H1 (cell line): ENCODE results near the gene SPRED1. TPM values are rescaled to one million over a fixed set of nuclear protein-coding genes. Genes with fewer than 3 reads are reported as not detected.
A peak's percentile ranks its signal among the peaks of the same experiment; 100 is the strongest.

Source experiments
- CTCF ChIA-PET: fragments of 300-600 bp; sonication (Branson Sonifier 250); formaldehyde crosslinking; loops from one replicate; lab custom pipeline; 2021; ENCODE audit not compliant: partially characterized antibody; lab: Charles Lee
- POLR2A ChIA-PET: fragments of 300-600 bp; sonication (Branson Sonifier 250); formaldehyde crosslinking; loops from one replicate; lab custom pipeline; 2021; ENCODE audit warnings: inconsistent platforms; ENCODE audit not compliant: partially characterized antibody; lab: Charles Lee
- DNase-seq, 2 experiments: peaks; one replicate each; pipeline versions ENCODE4 v3.0.0 to v3.0.0-alpha.2; 2010 to 2022; ENCODE audit warnings: low spot score in 2 of 2, low read depth in 1 of 2, mixed read lengths in 1 of 2
- FAIRE-seq: peaks from 2 replicates; lab custom pipeline; 2011; peaks lifted over from hg19 to GRCh38; lab: Jason Lieb, UNC
- H2AFZ ChIP-seq: 2 replicates; pipeline ENCODE4 v1.8.1; 2012; ENCODE audit warnings: low read length, inconsistent platforms
- H2AK5ac ChIP-seq: 2 replicates; pipeline ENCODE4 v1.6.1; 2013; ENCODE audit warnings: low read depth, low read length
- H2BK120ac ChIP-seq: replicated peaks from 2 replicates; pipeline ENCODE3; 2013; ENCODE audit warnings: low read depth, low read length, inconsistent platforms
- H2BK12ac ChIP-seq: 2 replicates; pipeline ENCODE4 v1.6.1; 2013; ENCODE audit warnings: low read depth, low read length
- H2BK15ac ChIP-seq: 2 replicates; pipeline ENCODE4 v1.6.1; 2013; ENCODE audit warnings: low read length
- H2BK20ac ChIP-seq: 2 replicates; pipeline ENCODE4 v1.6.1; 2013; ENCODE audit warnings: low read length
- H2BK5ac ChIP-seq: 2 replicates; pipeline ENCODE4 v1.6.1; 2013; ENCODE audit warnings: low read depth, low read length
- H3K14ac ChIP-seq: 2 replicates; pipeline ENCODE4 v1.6.1; 2013; ENCODE audit warnings: inconsistent platforms; ENCODE audit not compliant: insufficient read length
- H3K18ac ChIP-seq: 2 replicates; pipeline ENCODE4 v1.6.1; 2013; ENCODE audit warnings: low read length; ENCODE audit errors: extremely low read depth
- H3K23ac ChIP-seq: 2 replicates; pipeline ENCODE4 v1.6.1; 2013; ENCODE audit warnings: inconsistent platforms; ENCODE audit not compliant: insufficient read length
- H3K23me2 ChIP-seq: 2 replicates; pipeline ENCODE4 v1.6.1; 2013; ENCODE audit warnings: low read depth, low read length
- H3K27ac ChIP-seq: 2 replicates; pipeline ENCODE4 v1.6.1; 2011; ENCODE audit warnings: low read depth, low read length, inconsistent platforms
- H3K27me3 ChIP-seq, 4 experiments: replicated peaks in 1 of 4; 1 replicate in 1 of 4; 2 replicates in 3 of 4; pipeline versions ENCODE4 v1.6.1 to v1.8.1; 2011 to 2013; ENCODE audit warnings: low read length in 3 of 4, mild to moderate bottlenecking in 3 of 4, inconsistent platforms in 2 of 4, mixed read lengths in 2 of 4, moderate library complexity in 1 of 4; ENCODE audit not compliant: control insufficient read depth in 3 of 4, insufficient read depth in 3 of 4; ENCODE audit errors: extremely low read depth in 1 of 4
- H3K36me3 ChIP-seq, 4 experiments: 2 replicates each; pipeline versions ENCODE4 v1.6.1 to v1.8.1; 2011 to 2013; ENCODE audit warnings: mild to moderate bottlenecking in 4 of 4, low read length in 3 of 4, moderate library complexity in 2 of 4, control low read depth in 1 of 4, inconsistent platforms in 1 of 4; ENCODE audit not compliant: insufficient read depth in 4 of 4, control insufficient read depth in 2 of 4
- H3K4ac ChIP-seq: replicated peaks from 2 replicates; pipeline ENCODE3; 2013; ENCODE audit warnings: low read length, low read depth, mixed read lengths, inconsistent platforms; ENCODE audit not compliant: insufficient read length
- H3K4me1 ChIP-seq, 4 experiments: replicated peaks in 1 of 4; 1 replicate in 1 of 4; 2 replicates in 3 of 4; pipeline versions ENCODE4 v1.6.1 to v1.8.1; 2011 to 2013; ENCODE audit warnings: low read length in 3 of 4, inconsistent platforms in 2 of 4, mixed read lengths in 1 of 4; ENCODE audit not compliant: insufficient read depth in 4 of 4, control insufficient read depth in 3 of 4
- H3K4me2 ChIP-seq, 2 experiments: 2 replicates each; pipeline versions ENCODE4 v1.6.1 to v1.8.1; 2011 to 2013; ENCODE audit warnings: low read depth in 2 of 2, low read length in 2 of 2, control low read depth in 1 of 2, inconsistent platforms in 1 of 2, mild to moderate bottlenecking in 1 of 2; ENCODE audit not compliant: insufficient read depth in 1 of 2
- H3K4me3 ChIP-seq, 4 experiments: fragments of 200-600, 300-600 bp in 1 of 4; sonication (generic), shearing (Covaris generic), sonication (Bioruptor Twin) in 1 of 4; 2 replicates each; pipeline versions ENCODE4 v1.5.1 to v1.8.1; 2011 to 2016; ENCODE audit warnings: low read length in 4 of 4, low read depth in 3 of 4, control low read depth in 2 of 4, inconsistent platforms in 2 of 4, mild to moderate bottlenecking in 2 of 4, mixed read lengths in 1 of 4, moderate library complexity in 1 of 4; ENCODE audit not compliant: insufficient read depth in 2 of 4; ENCODE audit errors: extremely low read depth in 1 of 4
- H3K56ac ChIP-seq: replicated peaks from 2 replicates; pipeline ENCODE3; 2013; ENCODE audit warnings: low read depth, mild to moderate bottlenecking, mixed read lengths, low read length, inconsistent platforms; ENCODE audit not compliant: insufficient read length
- H3K79me1 ChIP-seq: 2 replicates; pipeline ENCODE4 v1.6.1; 2013; ENCODE audit warnings: low read depth, low read length, control low read depth
- H3K79me2 ChIP-seq, 2 experiments: 2 replicates each; pipeline versions ENCODE4 v1.6.1 to v1.8.1; 2012 to 2013; ENCODE audit warnings: low read length in 2 of 2, mild to moderate bottlenecking in 2 of 2, inconsistent platforms in 1 of 2; ENCODE audit not compliant: insufficient read depth in 2 of 2, control insufficient read depth in 1 of 2
- H3K9ac ChIP-seq, 4 experiments: replicated peaks in 1 of 4; 1 replicate in 1 of 4; 2 replicates in 3 of 4; pipeline versions ENCODE4 v1.6.1 to v1.8.1; 2011 to 2013; ENCODE audit warnings: low read depth in 3 of 4, low read length in 3 of 4, control low read depth in 2 of 4, mild to moderate bottlenecking in 2 of 4, moderate library complexity in 2 of 4, inconsistent platforms in 1 of 4; ENCODE audit errors: extremely low read depth in 1 of 4
- H3K9me3 ChIP-seq, 2 experiments: 2 replicates each; pipeline versions ENCODE4 v1.6.1 to v1.8.1; 2012 to 2013; ENCODE audit warnings: mild to moderate bottlenecking in 2 of 2, moderate library complexity in 2 of 2, control low read depth in 1 of 2, inconsistent platforms in 1 of 2, low read depth in 1 of 2, low read length in 1 of 2, mixed read lengths in 1 of 2; ENCODE audit not compliant: insufficient read depth in 2 of 2
- H4K20me1 ChIP-seq, 2 experiments: replicated peaks in 1 of 2; 2 replicates each; pipeline versions ENCODE3 to v1.8.1; 2011 to 2013; ENCODE audit warnings: inconsistent platforms in 2 of 2, low read length in 2 of 2, mild to moderate bottlenecking in 1 of 2; ENCODE audit not compliant: insufficient read depth in 2 of 2, control insufficient read depth in 1 of 2
- H4K5ac ChIP-seq: 2 replicates; pipeline ENCODE4 v1.6.1; 2013; ENCODE audit warnings: low read length, low read depth, mixed read lengths, inconsistent platforms; ENCODE audit not compliant: insufficient read length
- H4K8ac ChIP-seq: 2 replicates; pipeline ENCODE4 v1.8.0; 2013; ENCODE audit warnings: mild to moderate bottlenecking, moderate library complexity, low read length, inconsistent platforms; ENCODE audit not compliant: insufficient read depth; ENCODE audit errors: extremely low read depth
- H4K91ac ChIP-seq: replicated peaks from 2 replicates; pipeline ENCODE3; 2013; ENCODE audit warnings: low read length, mixed read lengths, inconsistent platforms; ENCODE audit not compliant: insufficient read length
- CTCF ChIP-seq, 3 experiments: IDR thresholded peaks; 1 replicate in 2 of 3; 2 replicates in 1 of 3; pipeline versions ENCODE4 v1.5.1 to v1.6.1; 2011; ENCODE audit warnings: low read length in 3 of 3, mild to moderate bottlenecking in 3 of 3, inconsistent platforms in 2 of 3, low read depth in 1 of 3, moderate library complexity in 1 of 3; ENCODE audit not compliant: insufficient read depth in 1 of 3; ENCODE audit errors: control extremely low read depth in 1 of 3
- RAD21 ChIP-seq, 2 experiments: IDR thresholded peaks in 1 of 2; conservative IDR thresholded peaks in 1 of 2; 2 replicates each; pipeline ENCODE4 v1.6.1; 2011; ENCODE audit warnings: low read depth in 2 of 2, low read length in 2 of 2, improper control_type of control experiment in 1 of 2, inconsistent platforms in 1 of 2, mild to moderate bottlenecking in 1 of 2, moderate library complexity in 1 of 2
- RBBP5 ChIP-seq: IDR thresholded peaks from 2 replicates; pipeline ENCODE4 v1.7.1; 2012; ENCODE audit warnings: low read depth, mild to moderate bottlenecking, inconsistent platforms, low read length, moderate library complexity, borderline replicate concordance
- WGBS, 2 experiments: shearing (Covaris generic) in 1 of 2; methylation state at CpG; one replicate each; pipeline versions ENCODE4 v1.1.6 to v1.1.7; 2013 to 2015; ENCODE audit warnings: low lambda C conversion rate in 2 of 2, mixed read lengths in 2 of 2, inconsistent platforms in 1 of 2, low coverage in 1 of 2, missing lambda C conversion rate in 1 of 2; ENCODE audit not compliant: insufficient replicate concordance in 2 of 2, insufficient coverage in 1 of 2, insufficient read length in 1 of 2; ENCODE audit errors: extremely low coverage in 1 of 2, missing lambda C conversion rate in 1 of 2; 5-methylcytosine and 5-hydroxymethylcytosine counted together
- polyA plus RNA-seq, 7 experiments: library from polyadenylated mRNA; depleted of rRNA in 3 of 7; stranded (reverse) in 5 of 7; unstranded in 2 of 7; fragments of >200 nt in 5 of 7; fragments of 200-250 nt in 2 of 7; gene quantifications; 1 replicate in 5 of 7; 2 replicates in 1 of 7; 4 replicates in 1 of 7; pipeline versions ENCODE4 v1.2.1 to v1.2.3, GENCODE V29; 2011 to 2013; ENCODE audit warnings: missing spikeins in 2 of 7, mixed read lengths in 2 of 7
- total RNA-seq: library from RNA; stranded (reverse); fragmentation: NEBNext Ultra II Directional; extraction: Animal tissue kit (Norgen Biotek cat#: 25700); gene quantifications from 2 replicates; pipeline ENCODE4 v1.2.1, GENCODE V29; 2021

Gene SPRED1
- total and polyA plus RNA-seq, 2 of the 8 experiments (the other 6 are each of a cell fraction or from before 2014, with no cell fraction given): 5.5 to 30.3 TPM

GRCh38 chr15:38389924-38390542, 137.4 kb downstream of the SPRED1 start:
- H3K4ac ChIP-seq: no peak overlapping the region
- H3K27ac ChIP-seq: no peak overlapping the region
- peak in 1 of 2 experiments; percentile 89 for DNase-seq
- H3K23me2 ChIP-seq: no peaks in the 10 kb centered on the region
- no peak overlapping the region for H4K91ac ChIP-seq
- H3K27me3 ChIP-seq: no peaks in the 10 kb centered on the region
- peak overlapping the region; percentile 39; the same call in 1 of the 2 replicates for H2AFZ ChIP-seq
- H4K5ac ChIP-seq: no peak overlapping the region
- H3K9ac ChIP-seq: no peak overlapping the region
- no peak overlapping the region for H2BK15ac ChIP-seq
- no peak overlapping the region for H2BK120ac ChIP-seq
- no peaks in the 10 kb centered on the region for H3K36me3 ChIP-seq
- H3K56ac ChIP-seq: no peak overlapping the region
- H2BK12ac ChIP-seq: no peak overlapping the region; the same call in 1 of the 2 replicates
- no peak overlapping the region for H2AK5ac ChIP-seq
- no peak for TF ChIP-seq RBBP5
- peak; percentile 40 to 90 (median 76) for TF ChIP-seq CTCF (IDR thresholded peaks at IDR 0.05; ENCODE audit: control extremely low read depth in 1 of 3, insufficient read depth in 1 of 3, low read depth in 1 of 3, low read length in 3 of 3)
- peak; percentile 77 to 84 for TF ChIP-seq RAD21 (IDR thresholded peaks at IDR 0.05 in 1 of 2, conservative IDR thresholded peaks at IDR 0.05 in 1 of 2; ENCODE audit: low read depth in 2 of 2, low read length in 2 of 2)
- no peak overlapping the region for H3K18ac ChIP-seq
- H4K8ac ChIP-seq: no peak overlapping the region
- no peak overlapping the region for H3K4me3 ChIP-seq
- no peak overlapping the region for H3K14ac ChIP-seq
- POLR2A ChIA-PET: no interaction called here
- no peaks in the 10 kb centered on the region for H3K79me1 ChIP-seq
- FAIRE-seq: peak; percentile 96
- H3K9me3 ChIP-seq: no peaks in the 10 kb centered on the region
- H2BK20ac ChIP-seq: no peak overlapping the region
- H4K20me1 ChIP-seq: no peaks in the 10 kb centered on the region
- no peak overlapping the region for H2BK5ac ChIP-seq
- no peak overlapping the region for H3K4me2 ChIP-seq
- no peaks in the 10 kb centered on the region for H3K79me2 ChIP-seq
- H3K23ac ChIP-seq: no peak overlapping the region
- H3K4me1 ChIP-seq: no peaks in the 10 kb centered on the region
- WGBS, 2 experiments: 86% methylated on average over 3 of the region's 3 CpGs; no CpG with 5 or more reads in 1 of the 2 experiments
- CTCF ChIA-PET: interaction anchor here (0.9 to 8.5 kb wide), 17 partner anchors 8 to 395 kb away, joined by 3 to 71 read pairs (median 7); no protein-coding TSS in a partner anchor
